ENCODE measurements around the gene TDRD10.

- TF ChIP-seq CTCF (conservative IDR thresholded peaks at IDR 0.05 in 1 of 2, IDR thresholded peaks at IDR 0.05 in 1 of 2; ENCODE audit: low read depth in 1 of 2, low read length in 2 of 2) (no peak), EZH2 (IDR thresholded peaks at IDR 0.05; ENCODE audit: low read length, missing control alignments) (no peak)
Measured at GRCh38 chr1:154550657-154551056, 48.6 kb downstream of the TDRD10 start.

Data from fibroblast of lung (primary cell).